GM23338 (cell line): ENCODE results near the gene GSTM1. TPM values are rescaled to one million over a fixed set of nuclear protein-coding genes. Genes with fewer than 3 reads are reported as not detected.
"Not testable (repeated sequence)": the region's sequence is repeated elsewhere in the genome, so short reads cannot be mapped to it uniquely, and the experiment has no call there.

Source experiments
- ATAC-seq: fragments of 200-7000 bp; cut with Tn5 transposase; 3 replicates; pipeline ENCODE4 v1.9.1; 2020
- DNase-seq: peaks from one replicate; pipeline ENCODE4 v3.0.0-alpha.2; 2015; ENCODE audit warnings: low spot score
- H2AFZ ChIP-seq: fragments of 200-600 bp; sonication (generic); 2 replicates; pipeline ENCODE4 v1.8.0; 2016; ENCODE audit warnings: antibody characterized with exemption, mild to moderate bottlenecking, moderate library complexity
- H3F3A ChIP-seq: fragments of 200-600 bp; sonication (generic); replicated peaks from 2 replicates; pipeline ENCODE4 v1.8.0; 2017; ENCODE audit warnings: antibody characterized with exemption, mixed run types, low read depth
- H3K27ac ChIP-seq: fragments of 200-600 bp; sonication (generic); 2 replicates; pipeline ENCODE4 v1.6.1; 2016; ENCODE audit warnings: low read depth
- H3K27me3 ChIP-seq: fragments of 200-600 bp; sonication (generic); 2 replicates; pipeline ENCODE4 v1.8.0; 2016; ENCODE audit warnings: mild to moderate bottlenecking, mixed run types, moderate library complexity; ENCODE audit not compliant: insufficient read depth
- H3K36me3 ChIP-seq: fragments of 200-600 bp; sonication (generic); 2 replicates; pipeline ENCODE4 v1.8.0; 2016; ENCODE audit warnings: mild to moderate bottlenecking; ENCODE audit not compliant: insufficient read depth
- H3K4me1 ChIP-seq: fragments of 200-600 bp; sonication (generic); 2 replicates; pipeline ENCODE4 v1.8.0; 2016; ENCODE audit warnings: mild to moderate bottlenecking, moderate library complexity; ENCODE audit not compliant: insufficient read depth
- H3K4me2 ChIP-seq: fragments of 200-600 bp; sonication (generic); 2 replicates; pipeline ENCODE4 v1.7.1; 2017; ENCODE audit warnings: mixed run types
- H3K4me3 ChIP-seq: fragments of 200-600 bp; sonication (generic); 2 replicates; pipeline ENCODE4 v1.6.1; 2016; ENCODE audit warnings: mixed run types
- H3K79me2 ChIP-seq: fragments of 200-600 bp; sonication (generic); replicated peaks from 2 replicates; pipeline ENCODE4 v1.8.0; 2017; ENCODE audit warnings: mild to moderate bottlenecking; ENCODE audit not compliant: insufficient read depth
- H3K9me2 ChIP-seq: fragments of 200-600 bp; sonication (generic); 2 replicates; pipeline ENCODE4 v1.8.0; 2017; ENCODE audit not compliant: insufficient read depth
- H4K20me1 ChIP-seq: fragments of 200-600 bp; sonication (generic); replicated peaks from 2 replicates; pipeline ENCODE4 v1.8.0; 2017; ENCODE audit warnings: mild to moderate bottlenecking; ENCODE audit not compliant: insufficient read depth
- H3K27ac Mint-ChIP-seq: 2 replicates; pipeline ENCODE4 v1.8.0; 2020; ENCODE audit warnings: inconsistent platforms, mild to moderate bottlenecking, moderate library complexity, mixed read lengths
- H3K27me3 Mint-ChIP-seq: 3 replicates; pipeline ENCODE4 v1.8.0; 2022; ENCODE audit warnings: low read depth, mild to moderate bottlenecking, moderate library complexity, mixed read lengths, inconsistent platforms; ENCODE audit not compliant: insufficient read depth, poor library complexity
- H3K36me3 Mint-ChIP-seq: 3 replicates; pipeline ENCODE4 v1.8.0; 2021; ENCODE audit warnings: low read depth, mild to moderate bottlenecking, inconsistent platforms, moderate library complexity, mixed read lengths
- H3K4me1 Mint-ChIP-seq: 3 replicates; pipeline ENCODE4 v1.8.0; 2020; ENCODE audit warnings: mild to moderate bottlenecking, inconsistent platforms, mixed read lengths
- H3K4me3 Mint-ChIP-seq: 3 replicates; pipeline ENCODE4 v1.8.0; 2021; ENCODE audit warnings: moderate library complexity, mild to moderate bottlenecking, inconsistent platforms, mixed read lengths
- H3K9me3 Mint-ChIP-seq: 3 replicates; pipeline ENCODE4 v1.8.0; 2020; ENCODE audit warnings: moderate library complexity, mild to moderate bottlenecking, inconsistent platforms, mixed read lengths
- polyA plus RNA-seq: library from polyadenylated mRNA; unstranded; fragments of >200 nt; fragmentation: Nextera tagmentation; extraction: Ambion mirVana; gene quantifications from 2 replicates; pipeline ENCODE4 v1.2.1, GENCODE V29; 2016
- total RNA-seq: library from RNA; depleted of rRNA; stranded (reverse); fragments of >200 nt; shearing (Covaris generic); gene quantifications from 2 replicates; pipeline ENCODE4 v1.2.3, GENCODE V29; 2014
- TF ChIP-seq, protein P1 (sequence below): fragments of 250-450 bp; sonication (Bioruptor Pico); IDR thresholded peaks from 2 replicates; pipeline ENCODE4 v1.5.0; 2020; ENCODE audit warnings: mild to moderate bottlenecking, moderate library complexity

GSTM1 gene
- total and polyA plus RNA-seq, 2 experiments from 2014 or later = not detected

GRCh38 chr1:109691759-109692158 is 4.1 kb downstream of the GSTM1 start (continued):
- TF ChIP-seq, protein P1, sequence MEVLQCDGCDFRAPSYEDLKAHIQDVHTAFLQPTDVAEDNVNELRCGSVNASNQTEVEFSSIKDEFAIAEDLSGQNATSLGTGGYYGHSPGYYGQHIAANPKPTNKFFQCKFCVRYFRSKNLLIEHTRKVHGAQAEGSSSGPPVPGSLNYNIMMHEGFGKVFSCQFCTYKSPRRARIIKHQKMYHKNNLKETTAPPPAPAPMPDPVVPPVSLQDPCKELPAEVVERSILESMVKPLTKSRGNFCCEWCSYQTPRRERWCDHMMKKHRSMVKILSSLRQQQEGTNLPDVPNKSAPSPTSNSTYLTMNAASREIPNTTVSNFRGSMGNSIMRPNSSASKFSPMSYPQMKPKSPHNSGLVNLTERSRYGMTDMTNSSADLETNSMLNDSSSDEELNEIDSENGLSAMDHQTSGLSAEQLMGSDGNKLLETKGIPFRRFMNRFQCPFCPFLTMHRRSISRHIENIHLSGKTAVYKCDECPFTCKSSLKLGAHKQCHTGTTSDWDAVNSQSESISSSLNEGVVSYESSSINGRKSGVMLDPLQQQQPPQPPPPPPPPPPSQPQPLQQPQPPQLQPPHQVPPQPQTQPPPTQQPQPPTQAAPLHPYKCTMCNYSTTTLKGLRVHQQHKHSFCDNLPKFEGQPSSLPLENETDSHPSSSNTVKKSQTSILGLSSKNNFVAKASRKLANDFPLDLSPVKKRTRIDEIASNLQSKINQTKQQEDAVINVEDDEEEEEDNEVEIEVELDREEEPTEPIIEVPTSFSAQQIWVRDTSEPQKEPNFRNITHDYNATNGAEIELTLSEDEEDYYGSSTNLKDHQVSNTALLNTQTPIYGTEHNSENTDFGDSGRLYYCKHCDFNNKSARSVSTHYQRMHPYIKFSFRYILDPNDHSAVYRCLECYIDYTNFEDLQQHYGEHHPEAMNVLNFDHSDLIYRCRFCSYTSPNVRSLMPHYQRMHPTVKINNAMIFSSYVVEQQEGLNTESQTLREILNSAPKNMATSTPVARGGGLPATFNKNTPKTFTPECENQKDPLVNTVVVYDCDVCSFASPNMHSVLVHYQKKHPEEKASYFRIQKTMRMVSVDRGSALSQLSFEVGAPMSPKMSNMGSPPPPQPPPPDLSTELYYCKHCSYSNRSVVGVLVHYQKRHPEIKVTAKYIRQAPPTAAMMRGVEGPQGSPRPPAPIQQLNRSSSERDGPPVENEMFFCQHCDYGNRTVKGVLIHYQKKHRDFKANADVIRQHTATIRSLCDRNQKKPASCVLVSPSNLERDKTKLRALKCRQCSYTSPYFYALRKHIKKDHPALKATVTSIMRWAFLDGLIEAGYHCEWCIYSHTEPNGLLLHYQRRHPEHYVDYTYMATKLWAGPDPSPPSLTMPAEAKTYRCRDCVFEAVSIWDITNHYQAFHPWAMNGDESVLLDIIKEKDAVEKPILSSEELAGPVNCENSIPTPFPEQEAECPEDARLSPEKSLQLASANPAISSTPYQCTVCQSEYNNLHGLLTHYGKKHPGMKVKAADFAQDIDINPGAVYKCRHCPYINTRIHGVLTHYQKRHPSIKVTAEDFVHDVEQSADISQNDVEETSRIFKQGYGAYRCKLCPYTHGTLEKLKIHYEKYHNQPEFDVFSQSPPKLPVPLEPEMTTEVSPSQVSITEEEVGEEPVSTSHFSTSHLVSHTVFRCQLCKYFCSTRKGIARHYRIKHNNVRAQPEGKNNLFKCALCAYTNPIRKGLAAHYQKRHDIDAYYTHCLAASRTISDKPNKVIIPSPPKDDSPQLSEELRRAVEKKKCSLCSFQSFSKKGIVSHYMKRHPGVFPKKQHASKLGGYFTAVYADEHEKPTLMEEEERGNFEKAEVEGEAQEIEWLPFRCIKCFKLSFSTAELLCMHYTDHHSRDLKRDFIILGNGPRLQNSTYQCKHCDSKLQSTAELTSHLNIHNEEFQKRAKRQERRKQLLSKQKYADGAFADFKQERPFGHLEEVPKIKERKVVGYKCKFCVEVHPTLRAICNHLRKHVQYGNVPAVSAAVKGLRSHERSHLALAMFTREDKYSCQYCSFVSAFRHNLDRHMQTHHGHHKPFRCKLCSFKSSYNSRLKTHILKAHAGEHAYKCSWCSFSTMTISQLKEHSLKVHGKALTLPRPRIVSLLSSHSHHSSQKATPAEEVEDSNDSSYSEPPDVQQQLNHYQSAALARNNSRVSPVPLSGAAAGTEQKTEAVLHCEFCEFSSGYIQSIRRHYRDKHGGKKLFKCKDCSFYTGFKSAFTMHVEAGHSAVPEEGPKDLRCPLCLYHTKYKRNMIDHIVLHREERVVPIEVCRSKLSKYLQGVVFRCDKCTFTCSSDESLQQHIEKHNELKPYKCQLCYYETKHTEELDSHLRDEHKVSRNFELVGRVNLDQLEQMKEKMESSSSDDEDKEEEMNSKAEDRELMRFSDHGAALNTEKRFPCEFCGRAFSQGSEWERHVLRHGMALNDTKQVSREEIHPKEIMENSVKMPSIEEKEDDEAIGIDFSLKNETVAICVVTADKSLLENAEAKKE (CRISPR knock-in tag) = no peak

DNA sequence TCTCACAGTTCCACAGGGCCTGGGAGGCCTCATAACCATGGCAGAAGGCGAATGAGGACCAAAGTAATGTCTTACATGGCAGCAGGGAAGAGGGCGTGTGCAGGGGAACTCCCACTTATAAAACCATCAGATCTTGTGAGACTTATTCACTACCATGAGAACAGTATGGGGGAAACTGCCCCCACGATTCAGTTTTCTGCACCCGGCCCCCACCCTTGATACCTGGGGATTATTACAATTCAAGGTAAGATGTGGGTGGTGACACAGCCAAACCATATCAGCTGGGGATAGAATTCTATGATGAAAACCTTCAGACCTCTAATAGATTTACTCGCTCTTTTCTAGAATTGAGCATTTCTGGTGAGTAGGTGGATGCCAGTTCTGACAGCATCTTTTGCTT is 6.8 kb downstream of the GSTM1 start:
- not testable (repeated sequence) for H3K27me3 Mint-ChIP-seq

GRCh38 chr1:109695138-109695537 is 7.5 kb downstream of the GSTM1 start:
- DNase-seq, ATAC-seq, H3K27ac ChIP-seq, H3K4me1 ChIP-seq, H3K9me2 ChIP-seq, H3K27me3 ChIP-seq, H3K36me3 ChIP-seq, H3K27ac Mint-ChIP-seq, H3K4me1 Mint-ChIP-seq, H4K20me1 ChIP-seq, H3F3A ChIP-seq, H3K79me2 ChIP-seq, H3K9me3 Mint-ChIP-seq, H3K36me3 Mint-ChIP-seq, H3K4me3 Mint-ChIP-seq, H2AFZ ChIP-seq, H3K4me3 ChIP-seq, H3K4me2 ChIP-seq, H3K27me3 Mint-ChIP-seq: not testable (repeated sequence)

More for the DNA sequence above, 6.8 kb downstream of the GSTM1 start:
- H3K4me2 ChIP-seq, H2AFZ ChIP-seq, H3K4me1 Mint-ChIP-seq, H3K36me3 ChIP-seq, H3F3A ChIP-seq, H3K4me3 Mint-ChIP-seq, H3K9me2 ChIP-seq, H3K4me1 ChIP-seq, H4K20me1 ChIP-seq, H3K36me3 Mint-ChIP-seq, H3K9me3 Mint-ChIP-seq, H3K27ac ChIP-seq, ATAC-seq, DNase-seq, H3K79me2 ChIP-seq, H3K27ac Mint-ChIP-seq, H3K4me3 ChIP-seq, H3K27me3 ChIP-seq: not testable (repeated sequence)
